NCI-H2029 treated with DMSO at 0.1 percent for 48 hours (cell line): ENCODE results near the gene PNLIPRP2.

Source experiments
- DNase-seq: peaks from one replicate; lab custom pipeline; 2025; lab: John Stamatoyannopoulos, UW

PNLIPRP2 gene

GRCh38 chr10:116612107-116612769 is 8.5 kb upstream of the PNLIPRP2 start:
- DNase-seq = no peak

GRCh38 chr10:116613471-116613870 is 7.3 kb upstream of the PNLIPRP2 start:
- DNase-seq = no peak

GRCh38 chr10:116614796-116615195 is 6.0 kb upstream of the PNLIPRP2 start:
- no peak for DNase-seq

GRCh38 chr10:116615199-116615776 is 5.5 kb upstream of the PNLIPRP2 start:
- DNase-seq = no peak

- no peak for DNase-seq
Measured at GRCh38 chr10:116621476-116621875, 723 bp downstream of the PNLIPRP2 start.

- DNase-seq = no peak
Measured at GRCh38 chr10:116621934-116622655, 1.3 kb downstream of the PNLIPRP2 start.

- DNase-seq = no peak
Measured at GRCh38 chr10:116625845-116626244, 5.1 kb downstream of the PNLIPRP2 start.

GRCh38 chr10:116626815-116627214 is 6.1 kb downstream of the PNLIPRP2 start:
- no peak for DNase-seq

GRCh38 chr10:116627386-116627933 is 6.7 kb downstream of the PNLIPRP2 start:
- no peak for DNase-seq

- DNase-seq = no peak
Measured at GRCh38 chr10:116629340-116629739, 8.6 kb downstream of the PNLIPRP2 start.

- no peak for DNase-seq
Measured at GRCh38 chr10:116630020-116630419, 9.3 kb downstream of the PNLIPRP2 start.

GRCh38 chr10:116631871-116632295 is 11.1 kb downstream of the PNLIPRP2 start:
- no peak for DNase-seq

GRCh38 chr10:116632596-116633215 is 12.0 kb downstream of the PNLIPRP2 start:
- no peak for DNase-seq

- no peak for DNase-seq
Measured at GRCh38 chr10:116633216-116633600, 12.5 kb downstream of the PNLIPRP2 start.

GRCh38 chr10:116634126-116634975 is 13.6 kb downstream of the PNLIPRP2 start:
- DNase-seq = no peak

- DNase-seq = no peak
Measured at GRCh38 chr10:116636385-116636784, 15.6 kb downstream of the PNLIPRP2 start.

- DNase-seq = no peak
Measured at GRCh38 chr10:116636976-116637375, 16.2 kb downstream of the PNLIPRP2 start.

GRCh38 chr10:116637830-116638229 is 17.1 kb downstream of the PNLIPRP2 start:
- no peak for DNase-seq

- no peak for DNase-seq
Measured at GRCh38 chr10:116646502-116646901, 25.7 kb downstream of the PNLIPRP2 start.

- DNase-seq = no peak
Measured at GRCh38 chr10:116648903-116649302, 28.1 kb downstream of the PNLIPRP2 start.

- no peak for DNase-seq
Measured at GRCh38 chr10:116653885-116654284, 33.1 kb downstream of the PNLIPRP2 start.

GRCh38 chr10:116654816-116655215 is 34.1 kb downstream of the PNLIPRP2 start:
- DNase-seq = no peak
